IPS-NIHi7 (cell line): ENCODE results near the gene VPS37C.

Source experiments
- DNase-seq: peaks from one replicate; pipeline ENCODE4 v3.0.0; 2012; ENCODE audit warnings: mixed read lengths; ENCODE audit errors: extremely low spot score

The VPS37C gene

GRCh38 chr11:61154528-61154927 is 6.7 kb downstream of the VPS37C start:
- DNase-seq, result no peak

GRCh38 chr11:61153593-61154095 is 7.6 kb downstream of the VPS37C start:
- DNase-seq, result no peak

- DNase-seq, result no peak
Measured at GRCh38 chr11:61152816-61153592, 8.2 kb downstream of the VPS37C start.

- DNase-seq, result no peak
Measured at GRCh38 chr11:61151545-61152252, 9.5 kb downstream of the VPS37C start.

GRCh38 chr11:61150706-61151544 is 10.3 kb downstream of the VPS37C start:
- no peak for DNase-seq

- DNase-seq, result no peak
Measured at GRCh38 chr11:61149624-61150615, 11.3 kb downstream of the VPS37C start.

GRCh38 chr11:61147791-61148620 is 13.2 kb downstream of the VPS37C start:
- DNase-seq, result no peak

- DNase-seq, result no peak
Measured at GRCh38 chr11:61147271-61147670, 14.0 kb downstream of the VPS37C start.

- DNase-seq, result no peak
Measured at GRCh38 chr11:61146416-61146815, 14.8 kb downstream of the VPS37C start.

GRCh38 chr11:61145228-61146005 is 15.8 kb downstream of the VPS37C start:
- no peak for DNase-seq

GRCh38 chr11:61144511-61145179 is 16.6 kb downstream of the VPS37C start:
- DNase-seq, result no peak

GRCh38 chr11:61142424-61142823 is 18.8 kb downstream of the VPS37C start:
- DNase-seq, result no peak

- DNase-seq, result no peak
Measured at GRCh38 chr11:61141601-61142028, 19.6 kb downstream of the VPS37C start.

GRCh38 chr11:61140416-61140815 is 20.8 kb downstream of the VPS37C start:
- no peak for DNase-seq

GRCh38 chr11:61139387-61139786 is 21.8 kb downstream of the VPS37C start:
- DNase-seq, result no peak

- no peak for DNase-seq
Measured at GRCh38 chr11:61138935-61139334, 22.3 kb downstream of the VPS37C start.

GRCh38 chr11:61134801-61135257 is 26.4 kb downstream of the VPS37C start:
- no peak for DNase-seq

GRCh38 chr11:61133956-61134662 is 27.1 kb downstream of the VPS37C start:
- DNase-seq, result no peak
